Hematopoietic multipotent progenitor cell treated with erythropoietin and hydrocortisone succinate and interleukin-3 and kit ligand, for 8 days (in vitro differentiated cells): Measurements from ENCODE around the gene NKAIN2.

ENCODE experiments used
- DNase-seq: peaks from one replicate; pipeline ENCODE4 v3.0.0-alpha.2; 2015

Gene NKAIN2

GRCh38 chr6:124870611-124871459 is 1067.2 kb downstream of the NKAIN2 start:
- DNase-seq: peak; percentile 12

GRCh38 chr6:124872361-124873065 is 1068.8 kb downstream of the NKAIN2 start:
- DNase-seq: no peak

GRCh38 chr6:124873066-124873410 is 1069.4 kb downstream of the NKAIN2 start:
- no peak for DNase-seq
